Bronchial smooth muscle cell (primary cell): ENCODE results near the gene BCAS1. TPM values are rescaled to one million over a fixed set of nuclear protein-coding genes. Genes with fewer than 3 reads are reported as not detected.

ENCODE experiments used
- total RNA-seq: library from RNA; depleted of rRNA; stranded (reverse); fragments of >200 nt; gene quantifications from 2 replicates; pipeline ENCODE4 v1.2.1, GENCODE V29; 2014

Gene BCAS1
- total RNA-seq, result under 0.01 and 0.09 TPM in 2 replicates

GRCh38 chr20:54070187-54070987 lies at the start of gene BCAS1:
TSS of gene BCAS1 (minus strand) at chr20:54070594. CDS start at chr20:54058718, 11,876 bp downstream.

Other genes with a start within 250 kb of the BCAS1 start
- gene CYP24A1, start 103.4 kb upstream of the BCAS1 start, total RNA-seq, result under 0.01 and 0.09 TPM in 2 replicates
- 75.9 and 112 TPM in 2 replicates for gene PFDN4, start 137.5 kb upstream of the BCAS1 start, total RNA-seq